HG03354 (cell line): ENCODE results near the gene CHAC1.

ENCODE experiments used
- ATAC-seq: cut with Tn5 transposase; IDR thresholded peaks from one replicate; pipeline ENCODE4 v1.9.1; 2021; ENCODE audit warnings: mild to moderate bottlenecking; ENCODE audit not compliant: unreplicated experiment, poor library complexity, severe bottlenecking

The CHAC1 gene, protein sequence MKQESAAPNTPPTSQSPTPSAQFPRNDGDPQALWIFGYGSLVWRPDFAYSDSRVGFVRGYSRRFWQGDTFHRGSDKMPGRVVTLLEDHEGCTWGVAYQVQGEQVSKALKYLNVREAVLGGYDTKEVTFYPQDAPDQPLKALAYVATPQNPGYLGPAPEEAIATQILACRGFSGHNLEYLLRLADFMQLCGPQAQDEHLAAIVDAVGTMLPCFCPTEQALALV

DNA sequence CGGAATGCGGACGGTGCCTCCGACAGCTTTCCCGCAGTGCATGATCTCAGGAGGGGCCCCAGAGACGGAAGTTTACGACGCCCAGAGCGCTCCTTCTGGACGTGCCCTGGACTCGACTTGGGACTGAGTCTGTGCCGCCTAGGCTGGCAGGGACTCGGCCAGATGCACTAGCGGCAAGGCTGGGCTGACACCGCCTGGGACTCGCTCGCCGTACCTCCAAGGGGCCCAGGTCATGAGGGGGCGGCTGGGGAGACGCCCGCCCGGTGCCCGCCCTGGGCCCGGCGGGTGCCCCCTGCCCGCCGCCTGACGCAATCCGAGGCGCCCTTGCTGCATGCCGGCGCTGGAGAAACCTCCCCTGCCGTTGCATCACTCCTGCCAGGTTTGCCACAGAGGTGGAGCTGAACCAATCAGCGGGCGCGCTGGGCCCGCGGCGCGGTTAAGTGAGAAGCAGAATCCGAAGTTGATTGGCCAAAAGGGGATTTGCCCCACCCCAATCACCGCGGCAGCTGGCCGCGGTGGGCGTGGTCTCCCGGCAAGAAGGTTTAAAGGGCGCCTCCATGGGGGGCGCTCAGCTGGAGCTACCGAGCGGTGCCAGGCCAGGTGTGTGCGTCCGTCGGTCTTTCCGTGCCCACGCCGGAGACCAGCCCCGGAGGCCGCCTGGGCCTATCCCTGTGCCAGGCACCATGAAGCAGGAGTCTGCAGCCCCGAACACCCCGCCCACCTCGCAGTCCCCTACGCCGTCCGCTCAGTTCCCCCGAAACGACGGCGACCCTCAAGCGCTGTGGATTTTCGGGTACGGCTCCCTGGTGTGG lies at the start of gene CHAC1:
Gene CHAC1, plus strand, starts transcription at position 571 of the 812 bp plus-strand sequence. Its CDS starts 113 bp downstream, at position 684.
- ATAC-seq, result peak; percentile 95

DNA sequence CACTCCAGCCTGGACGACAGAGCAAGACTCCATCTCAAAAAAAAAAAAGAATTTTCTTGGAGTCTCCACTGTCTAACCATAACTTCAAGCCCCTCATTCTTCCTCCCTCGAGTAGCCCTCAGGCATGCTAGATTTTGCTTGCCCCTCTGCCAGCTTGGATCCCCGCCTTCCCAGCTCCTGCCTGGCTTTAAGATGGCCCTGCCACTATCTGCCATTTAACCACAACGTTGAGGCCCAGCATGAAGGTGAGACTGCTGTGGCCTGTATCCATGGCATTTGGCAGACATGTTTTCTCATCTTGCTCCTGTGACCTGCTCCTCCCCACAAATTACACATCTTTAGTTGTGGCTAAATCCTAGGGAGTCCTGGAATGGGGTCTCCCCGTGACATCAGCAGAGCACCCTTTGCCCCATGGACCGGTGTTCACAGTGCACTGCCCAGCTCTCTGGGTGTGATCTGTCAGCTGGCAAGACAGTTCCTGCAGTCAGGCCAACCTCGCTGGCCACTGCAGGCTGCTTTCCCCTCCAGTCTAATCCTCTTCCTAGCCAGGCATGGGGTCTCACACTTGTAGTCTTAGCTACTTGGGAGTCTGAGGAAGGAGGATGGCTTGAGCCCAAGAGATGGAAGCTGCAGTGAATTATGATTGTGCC lies 48.6 kb upstream of the CHAC1 start:
- no peak for ATAC-seq

DNA sequence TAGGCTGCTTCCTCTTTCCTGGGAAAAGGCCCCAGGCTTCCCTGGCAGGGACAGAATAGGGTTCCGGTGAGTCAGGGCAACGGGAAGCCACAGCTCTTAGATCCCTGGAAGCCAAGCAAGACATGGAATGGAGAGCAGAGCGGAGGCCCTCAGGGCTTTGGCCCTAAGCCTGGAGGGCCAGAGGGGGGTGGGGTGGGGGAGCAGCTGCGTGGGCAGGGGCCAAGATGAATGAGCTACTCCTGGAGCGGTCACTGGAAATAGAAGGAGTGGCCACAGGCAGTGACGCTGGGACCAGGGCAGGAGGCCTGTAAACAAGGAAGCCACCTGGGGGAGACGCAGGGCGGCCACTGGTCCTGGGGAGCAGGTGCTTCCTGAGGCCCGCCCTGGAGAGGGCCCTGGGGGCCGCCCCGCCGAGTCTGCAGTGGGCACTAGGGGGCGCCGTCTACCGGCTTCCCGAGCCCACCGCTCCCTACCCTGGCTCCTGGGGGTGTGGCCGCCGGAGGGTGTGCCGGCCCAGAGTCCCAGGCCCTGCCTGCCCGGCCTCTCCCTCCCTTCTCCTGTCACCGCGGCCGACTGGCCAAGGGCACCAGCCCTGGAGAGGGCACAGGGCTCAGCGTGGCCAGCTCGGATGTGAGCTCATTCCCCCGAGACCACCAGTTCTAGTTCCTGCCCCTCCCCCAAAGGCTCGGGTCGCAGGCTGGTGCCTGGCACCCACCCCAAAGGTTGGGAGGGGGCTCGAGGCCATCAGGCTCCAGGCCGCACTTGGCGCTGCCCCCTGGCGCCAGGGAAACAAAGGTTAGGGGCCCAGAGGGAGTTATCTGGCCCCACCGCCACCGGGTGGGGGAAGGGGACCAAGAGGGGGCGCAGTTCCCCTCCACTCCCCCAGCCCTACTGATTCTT lies 46.9 kb upstream of the CHAC1 start:
- peak; percentile 81 for ATAC-seq

DNA sequence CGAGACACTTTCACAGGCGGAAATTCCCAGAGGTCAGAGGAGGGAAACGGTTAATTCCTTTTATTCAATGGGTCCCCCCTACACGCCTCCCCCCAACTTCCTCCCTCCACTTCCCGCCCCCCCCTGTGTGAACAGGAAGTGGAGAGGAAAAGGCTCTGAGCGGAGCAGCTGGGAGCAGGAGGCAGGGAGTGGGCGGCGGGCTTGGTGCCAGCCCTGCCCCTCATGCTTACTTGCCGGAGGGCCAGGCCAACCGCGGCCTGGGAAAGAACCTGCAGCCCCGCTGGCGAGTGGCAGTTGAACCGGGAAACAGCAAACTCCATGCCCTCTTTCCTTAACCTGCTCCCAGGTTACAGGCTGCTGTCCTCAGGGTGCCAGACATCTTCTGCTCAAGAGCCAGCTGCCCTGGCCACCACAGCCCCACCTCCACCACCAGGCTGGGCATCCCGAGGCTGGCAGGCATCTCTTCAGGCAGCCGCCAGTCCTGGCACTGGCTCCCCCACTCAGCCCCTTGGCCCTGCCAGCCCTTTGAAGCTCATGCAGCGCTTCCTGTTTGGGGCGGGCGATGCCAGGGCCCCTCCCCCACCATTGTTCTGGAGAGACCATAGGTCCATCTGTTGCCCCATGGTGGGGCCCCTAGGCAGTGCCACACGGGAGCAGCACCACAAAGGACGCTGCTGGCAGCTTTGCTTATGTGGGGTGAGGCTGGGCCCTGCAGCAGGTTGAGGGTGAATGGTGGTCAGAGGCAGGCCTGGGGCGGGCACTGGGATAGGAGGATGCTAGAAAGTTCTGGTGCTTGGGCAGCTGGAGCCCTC lies 46.1 kb upstream of the CHAC1 start:
- ATAC-seq, result no peak

DNA sequence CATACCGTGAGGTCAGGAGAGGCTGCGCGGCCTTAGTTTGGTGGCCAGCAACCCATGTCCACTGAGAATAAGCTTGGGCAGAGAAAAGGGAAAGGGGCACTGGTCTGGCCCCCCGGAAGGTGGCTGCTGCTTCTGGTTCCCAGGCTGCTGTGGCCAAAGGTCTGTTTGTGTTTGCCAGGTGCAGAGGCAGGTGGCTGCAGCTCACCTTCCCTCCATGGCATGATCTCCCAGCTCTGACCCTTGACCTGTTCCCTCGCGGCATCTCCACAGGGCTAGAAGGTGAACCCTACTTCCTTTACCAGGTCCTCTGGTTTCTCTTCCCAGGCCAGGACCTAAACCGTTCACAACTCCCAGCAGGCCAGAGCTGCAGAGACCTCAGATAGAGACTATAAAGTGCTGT lies 45.2 kb upstream of the CHAC1 start:
- no peak for ATAC-seq

DNA sequence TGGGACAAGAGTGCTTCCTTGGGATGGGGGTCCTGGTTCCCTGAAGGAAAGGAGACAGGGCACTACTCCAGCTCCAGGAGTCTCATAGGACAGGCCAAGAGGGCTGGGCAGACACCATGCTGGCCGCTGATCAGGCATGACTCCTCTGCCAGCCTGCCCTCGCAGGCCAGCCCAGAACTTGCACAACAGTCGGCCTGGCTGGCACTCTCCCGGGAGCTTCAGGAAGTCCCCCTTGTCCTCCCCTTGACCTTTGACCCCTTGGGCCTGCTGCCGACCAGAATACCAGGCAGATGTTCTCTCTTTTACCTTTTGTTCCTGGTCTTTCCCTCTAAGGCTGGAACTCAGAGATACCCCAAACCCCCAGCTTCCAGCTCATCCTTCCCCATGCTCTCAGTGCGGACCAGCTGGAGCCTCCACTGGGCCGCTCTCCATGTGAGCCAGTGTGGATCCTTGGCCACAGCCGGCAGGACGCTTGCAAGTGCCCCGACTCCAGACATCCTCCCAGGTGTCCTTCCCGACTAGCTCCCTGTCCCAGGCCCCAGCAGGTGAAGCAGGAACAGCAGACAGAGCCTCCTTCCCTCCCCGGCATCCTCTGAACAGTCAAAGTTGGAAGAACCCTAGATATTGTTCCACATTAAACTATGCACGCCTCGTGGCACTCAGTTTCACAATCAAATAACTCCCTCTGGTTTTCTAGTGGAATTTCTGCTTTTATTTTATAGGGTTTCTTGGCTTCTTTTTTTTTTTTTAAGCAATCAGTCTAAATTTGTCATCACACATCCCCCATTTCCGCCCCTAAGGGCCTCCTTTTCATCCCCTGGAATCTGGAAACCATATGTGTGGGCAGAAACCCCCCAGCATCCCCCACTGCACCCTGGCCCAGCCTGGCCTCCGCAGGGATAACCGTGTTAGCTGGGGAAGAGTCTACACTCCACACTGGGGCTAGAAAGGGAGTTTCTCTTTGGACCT lies 43.3 kb upstream of the CHAC1 start:
- no peak for ATAC-seq

DNA sequence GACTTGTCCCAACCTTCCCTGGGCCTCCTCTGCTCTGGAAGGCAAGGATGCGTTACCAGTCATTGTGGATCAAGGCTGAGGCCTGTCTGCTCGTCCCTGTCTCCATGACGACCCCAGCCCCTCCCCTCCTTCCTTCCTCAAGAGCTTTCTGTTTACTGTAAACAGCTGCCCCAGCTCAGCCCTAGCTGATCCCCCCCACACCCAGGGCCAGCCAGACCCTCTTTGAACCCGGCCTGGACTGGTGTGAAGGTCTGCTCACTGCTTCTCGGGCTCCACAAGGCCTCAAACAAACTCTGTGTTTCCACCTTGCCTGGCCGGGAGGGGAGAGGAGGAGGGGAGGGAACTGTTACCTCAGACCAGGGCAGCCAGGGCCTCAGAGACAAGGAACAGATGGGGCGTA lies 42.1 kb upstream of the CHAC1 start:
- ATAC-seq, result no peak

DNA sequence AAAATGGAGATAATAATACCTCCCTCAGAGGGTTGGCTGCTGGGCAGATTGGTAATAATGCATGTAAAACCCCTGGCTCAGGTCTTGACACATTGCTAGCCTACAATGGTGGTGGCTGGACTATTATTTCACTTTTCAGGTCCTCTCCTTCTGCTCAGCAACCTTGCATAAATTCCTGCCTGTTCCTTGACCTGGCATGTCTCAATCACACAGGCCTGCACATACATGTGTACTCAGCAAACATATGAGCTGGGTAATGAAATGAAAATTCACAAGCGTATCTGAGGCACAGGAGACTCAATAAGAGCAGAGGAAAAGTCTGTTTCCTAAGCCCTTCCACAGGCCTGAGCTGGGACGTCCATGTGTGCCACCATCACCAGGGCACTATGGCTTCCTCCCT lies 41.6 kb upstream of the CHAC1 start:
- ATAC-seq, result no peak

DNA sequence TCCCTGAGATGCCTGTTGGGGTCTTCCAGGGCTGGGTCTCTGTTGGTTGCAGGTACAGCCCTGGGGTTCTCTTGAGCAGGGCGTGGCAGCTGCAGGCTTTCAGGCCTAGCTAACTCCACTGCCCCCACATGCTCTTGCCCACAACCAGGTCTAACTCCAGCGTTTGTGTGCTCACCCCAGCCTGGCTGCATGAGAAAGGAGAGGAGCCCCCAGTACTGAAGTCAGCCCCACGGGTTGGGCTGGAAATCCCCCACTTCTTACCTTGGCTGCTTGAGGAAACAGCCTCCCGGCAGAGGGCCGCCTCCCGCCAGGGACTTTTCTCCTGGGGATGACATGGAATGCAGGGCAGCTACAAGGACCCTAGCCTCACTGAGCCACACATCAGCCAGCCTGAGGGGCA lies 40.8 kb upstream of the CHAC1 start:
- no peak for ATAC-seq

DNA sequence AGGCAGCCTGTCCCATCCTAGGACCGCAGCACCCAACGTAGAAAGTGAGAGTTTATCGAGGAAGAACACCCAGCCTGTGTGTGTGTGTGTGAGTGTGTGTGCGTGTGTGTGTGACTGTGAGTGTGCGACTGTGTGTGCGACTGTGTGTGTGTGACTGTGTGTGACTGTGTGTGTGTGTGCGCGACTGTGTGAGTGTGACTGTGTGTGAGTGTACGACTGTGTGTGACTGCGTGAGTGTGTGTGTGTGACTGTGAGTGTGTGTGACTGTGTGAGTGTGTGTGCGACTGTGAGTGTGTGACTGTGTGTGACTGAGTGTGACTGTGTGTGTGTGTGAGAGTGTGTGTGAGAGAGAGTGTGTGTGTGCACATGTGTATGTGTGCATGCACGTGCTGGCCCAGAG lies 39.3 kb upstream of the CHAC1 start:
- ATAC-seq, result no peak

DNA sequence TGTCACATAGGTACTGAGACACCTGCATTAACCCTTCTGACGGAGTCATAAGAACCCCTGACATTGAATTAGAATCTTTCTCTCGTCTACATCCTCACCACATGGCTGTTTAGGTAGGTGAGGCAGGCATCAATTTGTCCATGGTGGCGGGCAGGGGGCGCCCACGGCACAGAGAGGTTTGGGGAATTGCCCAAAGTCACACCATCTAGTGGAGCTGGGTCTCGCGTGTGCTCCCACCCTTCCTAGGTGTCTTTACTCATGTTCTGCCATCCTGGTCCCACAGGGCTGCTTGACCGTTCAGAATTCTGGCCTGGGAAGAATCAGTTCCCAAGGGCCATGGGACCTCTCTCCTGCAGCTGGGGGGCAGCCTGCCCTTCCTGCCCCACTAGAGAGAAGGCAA lies 38.8 kb upstream of the CHAC1 start:
- no peak for ATAC-seq

DNA sequence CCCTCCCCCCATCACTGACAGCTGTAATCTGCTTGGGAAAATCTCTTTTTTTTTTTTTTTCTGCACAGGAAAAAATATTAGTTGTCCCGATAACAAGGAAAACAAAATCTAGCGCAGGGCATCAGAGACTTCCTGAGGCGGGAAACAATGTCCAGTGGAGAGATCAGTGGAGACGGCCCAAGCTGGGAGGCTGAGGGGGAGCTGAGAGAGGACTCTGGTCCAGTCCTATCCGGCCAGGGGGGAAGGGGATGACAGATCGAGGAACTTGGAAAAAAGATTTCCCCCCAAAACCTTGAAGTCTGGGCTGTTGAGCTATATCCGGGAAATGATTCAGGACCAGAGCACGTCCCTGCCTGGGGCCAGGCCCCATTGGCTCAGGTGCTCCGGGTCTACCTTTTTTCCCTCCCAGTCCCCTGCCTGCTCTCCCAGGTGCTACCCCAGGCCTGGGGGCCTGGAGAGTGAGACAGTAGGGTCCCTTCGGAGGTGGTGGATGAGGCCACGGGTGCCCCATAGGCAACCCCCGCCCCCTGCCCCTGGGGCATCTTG lies 38.1 kb upstream of the CHAC1 start:
- ATAC-seq, result no peak

DNA sequence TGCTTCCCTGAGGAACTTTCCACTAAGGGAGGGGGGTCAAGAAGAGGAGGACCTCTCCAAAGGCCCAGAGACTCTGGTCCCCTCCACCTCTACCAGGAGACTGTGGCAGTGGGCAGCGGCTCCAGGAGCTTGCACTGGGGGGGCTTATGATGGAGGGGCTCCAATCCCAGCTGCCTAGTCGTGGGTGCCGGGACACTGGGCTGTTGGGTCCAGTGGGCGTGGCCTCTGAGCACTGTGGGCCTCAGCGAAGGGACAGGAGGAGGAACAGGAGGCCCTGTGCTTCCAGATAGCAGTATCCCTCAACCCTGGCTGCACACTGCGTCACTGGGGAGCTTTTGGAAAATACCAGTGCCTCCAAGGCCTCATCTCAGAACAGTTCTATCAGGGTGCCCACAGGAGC lies 37.6 kb upstream of the CHAC1 start:
- ATAC-seq, result no peak

DNA sequence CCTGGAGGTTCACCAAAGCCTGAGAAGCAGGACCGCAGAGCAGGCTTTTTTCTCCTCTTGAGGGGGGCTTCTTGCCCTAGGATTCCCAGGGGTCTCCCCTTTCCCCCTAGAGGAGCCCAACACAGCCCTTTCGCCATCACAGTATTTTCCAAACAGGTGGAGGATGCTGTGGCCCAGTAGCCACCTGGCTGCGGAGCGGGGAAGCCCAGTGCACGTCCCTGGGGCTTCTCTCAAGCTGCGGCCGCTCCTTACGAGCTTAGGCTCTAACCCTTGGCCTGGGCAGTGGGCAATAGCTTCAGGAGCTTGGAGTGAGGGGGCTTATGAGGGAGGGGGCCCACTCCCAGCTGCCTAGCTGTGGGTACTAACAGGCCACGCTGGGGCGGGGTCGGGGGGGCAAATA lies 35.7 kb upstream of the CHAC1 start:
- ATAC-seq, result no peak

DNA sequence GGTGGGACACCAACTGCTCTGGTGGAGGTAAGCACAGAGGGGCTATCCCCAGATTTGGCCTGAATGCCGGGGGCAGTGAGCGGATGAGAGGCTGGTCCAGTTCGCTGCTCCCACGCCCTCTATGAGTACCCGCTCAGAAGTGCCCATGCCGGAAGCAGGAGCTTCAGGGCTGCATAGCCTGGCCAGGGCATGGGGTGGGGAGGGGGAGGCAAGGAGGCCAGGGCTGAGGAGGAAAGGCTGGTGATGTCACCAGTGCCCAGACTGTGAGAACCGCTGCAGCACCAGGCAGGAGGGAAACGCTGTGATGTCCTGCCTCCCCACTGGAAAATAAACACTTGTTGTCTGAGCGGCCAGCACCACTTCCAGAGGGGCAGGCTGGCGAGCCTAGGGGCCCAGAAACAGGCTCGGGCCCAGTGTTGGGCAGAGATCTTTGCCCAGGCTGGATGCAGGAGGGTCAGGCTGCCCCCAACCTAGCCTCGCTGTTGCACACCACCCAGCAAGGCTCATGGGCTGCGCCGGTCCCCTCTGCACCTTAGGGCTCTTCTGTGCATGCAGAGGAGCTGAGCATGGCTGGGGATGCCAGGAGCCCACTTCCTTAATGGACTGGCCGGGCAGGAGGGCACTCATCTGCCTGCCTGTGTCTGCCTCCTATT lies 35.0 kb upstream of the CHAC1 start:
- no peak for ATAC-seq

DNA sequence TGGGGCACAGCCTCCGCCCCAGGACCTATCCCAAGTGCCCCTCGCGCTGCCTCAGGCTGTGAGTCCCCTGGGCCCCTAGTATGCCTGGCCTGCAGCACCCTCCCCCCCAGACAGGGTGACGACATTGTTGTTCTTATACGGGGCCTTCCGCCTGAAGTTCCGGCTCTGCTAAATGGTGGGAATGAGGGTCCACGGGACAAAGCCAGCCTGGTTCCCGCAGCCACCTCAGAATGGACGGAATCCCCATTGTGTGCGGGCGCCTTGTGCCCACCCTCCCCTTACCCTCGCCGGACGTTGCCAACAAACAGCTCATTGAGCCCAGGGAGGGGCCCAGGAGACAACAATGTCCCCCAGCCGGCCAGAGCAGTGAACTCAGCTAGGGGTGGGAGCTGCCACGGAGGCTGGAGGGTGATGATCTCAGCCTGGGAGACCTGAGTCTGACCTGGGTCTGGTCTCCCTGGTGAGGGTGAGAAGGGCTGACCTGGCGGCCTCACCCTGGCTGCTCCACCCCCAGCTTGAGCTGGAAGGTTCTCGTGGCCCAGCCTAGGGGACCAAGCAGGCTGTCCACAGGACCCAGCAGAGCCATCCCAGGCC lies 34.4 kb upstream of the CHAC1 start:
- no peak for ATAC-seq
